ENCODE data around the gene ACE. TPM values are rescaled to one million over a fixed set of nuclear protein-coding genes. Genes with fewer than 3 reads are reported as not detected.

The ACE gene
- total RNA-seq, 1 donor from 2014 or later, result 22.8 TPM

DNA sequence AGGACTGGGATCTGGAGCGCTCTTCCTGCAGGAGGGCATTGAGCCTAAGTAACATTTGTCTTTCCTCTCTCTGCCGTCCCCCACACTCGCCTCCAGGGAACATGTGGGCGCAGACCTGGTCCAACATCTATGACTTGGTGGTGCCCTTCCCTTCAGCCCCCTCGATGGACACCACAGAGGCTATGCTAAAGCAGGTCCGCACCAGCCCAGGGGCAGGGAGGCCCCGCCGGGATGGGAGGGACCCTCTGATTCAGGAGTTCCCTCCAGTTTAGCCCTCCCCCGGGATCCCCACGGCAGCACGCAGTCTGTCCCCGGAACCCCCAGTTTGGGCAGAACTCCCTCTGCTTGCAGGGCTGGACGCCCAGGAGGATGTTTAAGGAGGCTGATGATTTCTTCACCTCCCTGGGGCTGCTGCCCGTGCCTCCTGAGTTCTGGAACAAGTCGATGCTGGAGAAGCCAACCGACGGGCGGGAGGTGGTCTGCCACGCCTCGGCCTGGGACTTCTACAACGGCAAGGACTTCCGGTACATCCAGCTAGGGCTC, 14.1 kb downstream of the ACE start:
- no peak for DNase-seq (ENCODE audit: low spot score)

GRCh38 chr17:63491413-63491812, 14.6 kb downstream of the ACE start:
- DNase-seq (ENCODE audit: low spot score), result no peak

- DNase-seq (ENCODE audit: low spot score), result no peak
These were observed 15.2 kb downstream of the ACE start for GRCh38 chr17:63491977-63492618.

DNA sequence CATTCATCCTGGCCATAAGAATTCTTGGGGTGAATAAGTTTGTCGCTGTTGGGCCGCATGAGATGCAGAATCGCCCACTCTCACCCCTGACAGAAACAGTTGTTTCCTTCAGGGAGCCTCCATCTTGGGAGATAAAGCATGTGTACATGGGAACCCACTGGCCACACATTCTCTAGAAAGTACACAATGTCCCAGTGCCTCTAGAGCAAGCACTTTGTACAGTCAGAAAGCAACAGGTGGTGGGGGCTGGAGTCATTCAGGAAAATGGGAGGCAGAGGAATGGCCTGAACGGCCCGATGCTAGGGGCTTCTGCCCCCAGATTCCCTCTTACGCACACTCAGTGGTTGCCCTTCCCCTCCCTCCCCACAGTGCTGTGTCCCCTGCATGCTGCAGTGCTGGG, 16.1 kb downstream of the ACE start:
- no peak for DNase-seq (ENCODE audit: low spot score)

DNA sequence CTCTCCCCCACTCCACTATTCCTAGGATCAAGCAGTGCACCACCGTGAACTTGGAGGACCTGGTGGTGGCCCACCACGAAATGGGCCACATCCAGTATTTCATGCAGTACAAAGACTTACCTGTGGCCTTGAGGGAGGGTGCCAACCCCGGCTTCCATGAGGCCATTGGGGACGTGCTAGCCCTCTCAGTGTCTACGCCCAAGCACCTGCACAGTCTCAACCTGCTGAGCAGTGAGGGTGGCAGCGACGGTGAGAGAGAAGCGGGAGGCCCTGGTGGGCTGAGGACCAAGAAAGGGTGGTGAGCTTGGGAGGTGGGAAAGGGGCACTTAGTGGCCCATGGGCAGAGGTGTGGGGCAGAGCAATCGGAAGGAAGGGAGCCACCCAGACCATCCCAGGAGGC, 16.6 kb downstream of the ACE start:
- no peak for DNase-seq (ENCODE audit: low spot score)

DNA sequence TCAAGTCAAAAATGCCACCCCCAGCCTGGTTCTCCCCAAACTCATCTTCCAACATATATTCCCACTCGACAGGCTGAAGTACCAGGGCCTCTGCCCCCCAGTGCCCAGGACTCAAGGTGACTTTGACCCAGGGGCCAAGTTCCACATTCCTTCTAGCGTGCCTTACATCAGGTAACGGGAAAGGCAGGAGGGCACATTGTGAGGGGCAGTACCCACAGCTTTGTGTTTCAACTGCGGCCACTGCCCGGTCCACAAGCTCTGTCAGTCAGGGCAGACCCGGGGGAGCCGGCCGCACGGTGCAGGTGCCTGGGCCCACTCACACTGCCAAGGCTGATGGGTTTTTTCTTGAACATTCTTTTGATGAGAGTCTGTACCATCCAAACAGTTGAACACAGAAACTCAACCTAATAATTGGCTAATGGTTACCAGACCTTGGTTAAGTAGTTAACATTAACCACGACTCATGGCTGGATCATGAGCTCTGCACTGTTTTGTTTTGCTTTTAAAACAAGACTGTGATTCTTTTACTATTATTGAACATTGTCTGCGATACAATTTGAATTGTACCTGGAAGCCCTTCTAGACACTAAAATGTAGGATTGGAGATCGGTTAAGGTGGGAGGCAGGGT, 17.6 kb downstream of the ACE start:
- DNase-seq (ENCODE audit: low spot score), result no peak

DNA sequence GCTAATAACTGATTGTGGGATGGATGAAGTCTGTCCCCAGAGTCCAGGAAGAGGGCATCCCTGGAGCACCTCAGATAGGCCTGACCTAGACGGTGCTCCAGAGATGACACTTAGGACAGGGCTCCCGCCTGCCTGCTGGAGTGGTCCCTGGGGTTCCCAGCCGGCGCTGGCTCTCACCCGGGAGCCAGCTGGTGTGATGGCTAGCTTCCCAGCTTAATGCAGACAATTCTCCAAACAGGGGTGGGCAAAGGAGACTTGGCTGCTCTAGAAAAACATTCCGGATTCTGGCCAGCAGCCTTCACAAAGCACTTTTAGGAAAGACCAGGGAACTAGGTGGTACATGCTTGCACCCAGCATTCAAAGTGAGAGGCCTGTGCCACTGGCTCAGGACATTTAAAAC, 18.6 kb downstream of the ACE start:
- DNase-seq (ENCODE audit: low spot score), result no peak

GRCh38 chr17:63496177-63496576, 19.3 kb downstream of the ACE start:
- no peak for DNase-seq (ENCODE audit: low spot score)

- no peak for DNase-seq (ENCODE audit: low spot score)
These were observed 20.0 kb downstream of the ACE start for GRCh38 chr17:63496663-63497400.

DNA sequence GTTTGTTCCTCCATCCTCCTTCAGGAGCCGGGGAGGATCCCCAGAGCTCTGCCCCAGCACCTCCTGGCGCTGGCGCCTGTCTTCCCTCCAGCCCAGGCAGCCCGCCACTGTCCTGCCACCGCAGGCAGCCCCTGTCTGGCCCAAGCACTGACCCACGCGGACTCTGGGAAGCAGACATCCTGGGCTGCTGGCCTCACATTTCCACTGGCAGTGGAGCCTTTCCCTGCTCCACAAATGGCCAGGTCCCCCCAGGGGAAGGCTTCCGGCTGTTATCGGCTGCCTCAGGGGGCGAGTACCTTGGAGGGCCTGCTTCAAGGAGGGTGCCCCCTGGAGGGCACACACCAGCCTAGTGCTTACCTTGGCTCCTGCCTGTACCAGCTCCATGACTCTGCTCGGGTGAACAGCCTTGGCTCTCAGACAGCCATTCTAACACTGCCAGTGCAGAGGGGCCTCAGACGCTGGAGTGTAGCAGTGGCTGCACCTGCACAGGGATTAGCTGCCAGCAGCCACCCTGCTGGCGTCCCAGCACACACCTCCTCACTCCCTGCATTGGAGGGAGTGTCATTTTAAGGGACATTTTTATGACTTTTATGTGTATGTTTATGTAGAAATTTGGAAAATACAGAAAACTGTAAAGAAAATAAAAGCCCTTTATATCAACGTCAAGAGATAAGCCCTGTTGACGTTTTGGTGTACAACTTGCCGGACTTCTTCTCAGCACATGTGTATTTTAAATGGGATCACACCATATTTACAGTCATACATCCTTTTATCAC, 21.0 kb downstream of the ACE start:
- DNase-seq (ENCODE audit: low spot score), result no peak

- no peak for DNase-seq (ENCODE audit: low spot score)
These were observed 21.9 kb downstream of the ACE start for GRCh38 chr17:63498626-63499195.

GRCh38 chr17:63500543-63501390, 23.9 kb downstream of the ACE start:
- DNase-seq (ENCODE audit: low spot score), result no peak

DNA sequence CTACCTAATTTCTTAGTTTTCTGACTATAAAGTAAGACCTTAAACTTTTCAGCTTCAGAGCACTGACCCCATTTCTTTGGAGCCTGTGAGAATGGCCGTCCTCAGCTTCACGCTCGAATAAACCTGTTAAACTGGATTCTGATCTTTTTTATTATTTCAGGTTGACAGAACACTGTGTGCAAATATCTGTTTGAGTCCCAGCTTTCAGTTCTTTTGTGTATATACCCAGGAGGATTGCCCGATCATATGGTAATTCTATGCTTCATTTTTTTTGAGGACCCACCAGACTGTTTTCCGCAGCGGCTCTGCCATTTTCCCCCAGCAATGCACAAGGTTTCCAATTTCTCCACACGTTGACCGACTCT, 26.5 kb downstream of the ACE start:
- no peak for DNase-seq (ENCODE audit: low spot score)

GRCh38 chr17:63504261-63504660, 27.4 kb downstream of the ACE start:
- DNase-seq (ENCODE audit: low spot score), result no peak

- DNase-seq (ENCODE audit: low spot score), result no peak
These were observed 28.5 kb downstream of the ACE start for GRCh38 chr17:63505341-63505740.

DNA sequence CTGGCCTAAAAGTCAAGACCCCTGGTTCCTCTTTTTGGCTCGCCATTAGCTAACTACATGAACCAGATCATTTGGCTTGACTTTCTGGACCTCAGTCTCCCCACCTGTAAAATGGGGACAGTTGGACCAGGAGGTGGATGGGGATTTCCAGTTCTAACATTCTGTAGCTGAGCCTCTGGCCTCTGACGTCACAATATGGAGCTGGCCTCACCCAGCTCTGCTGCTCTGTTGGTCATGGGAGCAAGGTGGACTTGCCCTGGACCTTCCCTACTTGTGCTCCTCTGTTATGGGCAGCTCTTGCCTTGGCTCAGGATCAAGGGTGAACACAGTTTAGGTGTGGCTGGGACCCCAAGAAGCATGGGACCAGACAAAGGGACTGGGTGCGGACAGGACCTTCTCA, 29.8 kb downstream of the ACE start:
- DNase-seq (ENCODE audit: low spot score), result no peak

- DNase-seq (ENCODE audit: low spot score), result no peak
These were observed 34.5 kb downstream of the ACE start for GRCh38 chr17:63511331-63511730.

GRCh38 chr17:63512388-63512787, 35.5 kb downstream of the ACE start:
- no peak for DNase-seq (ENCODE audit: low spot score)

- no peak for DNase-seq (ENCODE audit: low spot score)
These were observed 36.2 kb downstream of the ACE start for GRCh38 chr17:63512896-63513644.

DNA sequence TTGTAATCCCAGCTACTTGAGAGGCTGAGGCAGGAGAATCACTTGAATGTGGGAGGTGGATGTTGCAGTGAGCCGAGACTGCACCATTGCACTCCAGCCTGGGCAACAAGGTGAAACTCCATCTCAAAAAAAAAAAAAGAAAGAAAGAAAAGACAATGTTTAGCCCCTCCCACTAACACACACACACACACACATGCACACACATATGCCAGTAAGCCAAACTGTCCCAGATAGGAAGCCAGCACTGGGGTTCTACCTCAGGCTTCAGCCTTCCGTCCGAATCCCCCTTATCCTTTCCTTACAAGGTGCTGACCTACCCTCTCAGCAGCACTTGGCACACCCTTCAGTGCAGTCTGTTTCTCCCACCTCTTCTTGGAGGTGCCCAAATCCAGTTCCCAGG, 37.6 kb downstream of the ACE start:
- no peak for DNase-seq (ENCODE audit: low spot score)

Measured in mucosa of gallbladder (tissue), 1 donor.